Measurements from ENCODE around the gene HINFP.

DNA sequence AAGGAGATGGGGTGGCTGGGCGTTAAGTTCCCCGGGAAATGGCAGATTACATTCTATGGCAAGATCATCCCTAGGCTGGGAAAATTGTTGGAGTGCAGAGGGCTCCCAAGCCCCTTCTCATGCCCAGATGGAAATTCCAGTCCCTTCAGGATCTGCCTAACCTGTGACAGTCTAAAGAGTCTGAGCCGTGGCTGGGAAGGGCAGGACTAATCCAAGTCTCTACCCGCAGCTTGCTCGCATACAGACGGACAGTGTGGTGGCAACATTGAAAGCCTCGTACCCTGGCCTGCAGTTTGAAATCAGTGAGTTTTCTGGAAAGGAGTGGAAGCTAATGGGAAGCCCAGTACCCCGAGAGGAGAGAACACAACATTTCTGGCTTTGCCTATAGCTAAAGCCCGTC lies 33.0 kb upstream of the HINFP start:
- TF ChIP-seq, protein P1, sequence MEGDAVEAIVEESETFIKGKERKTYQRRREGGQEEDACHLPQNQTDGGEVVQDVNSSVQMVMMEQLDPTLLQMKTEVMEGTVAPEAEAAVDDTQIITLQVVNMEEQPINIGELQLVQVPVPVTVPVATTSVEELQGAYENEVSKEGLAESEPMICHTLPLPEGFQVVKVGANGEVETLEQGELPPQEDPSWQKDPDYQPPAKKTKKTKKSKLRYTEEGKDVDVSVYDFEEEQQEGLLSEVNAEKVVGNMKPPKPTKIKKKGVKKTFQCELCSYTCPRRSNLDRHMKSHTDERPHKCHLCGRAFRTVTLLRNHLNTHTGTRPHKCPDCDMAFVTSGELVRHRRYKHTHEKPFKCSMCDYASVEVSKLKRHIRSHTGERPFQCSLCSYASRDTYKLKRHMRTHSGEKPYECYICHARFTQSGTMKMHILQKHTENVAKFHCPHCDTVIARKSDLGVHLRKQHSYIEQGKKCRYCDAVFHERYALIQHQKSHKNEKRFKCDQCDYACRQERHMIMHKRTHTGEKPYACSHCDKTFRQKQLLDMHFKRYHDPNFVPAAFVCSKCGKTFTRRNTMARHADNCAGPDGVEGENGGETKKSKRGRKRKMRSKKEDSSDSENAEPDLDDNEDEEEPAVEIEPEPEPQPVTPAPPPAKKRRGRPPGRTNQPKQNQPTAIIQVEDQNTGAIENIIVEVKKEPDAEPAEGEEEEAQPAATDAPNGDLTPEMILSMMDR (conservative IDR thresholded peaks at IDR 0.05; ENCODE audit: low read length): no peak
- no peak for TF ChIP-seq EZH2phosphoT487 (IDR thresholded peaks at IDR 0.05; ENCODE audit: borderline replicate concordance)
